Liver (tissue), 3 donors: ENCODE data around the gene ATP11A.

ENCODE experiments used
- ATF3 ChIP-seq: IDR thresholded peaks from 2 replicates; pipeline ENCODE4 v1.6.1; 2016; ENCODE audit warnings: antibody characterized with exemption
- CTCF ChIP-seq: fragments of 150-350 bp; IDR thresholded peaks from 2 replicates; pipeline ENCODE4 v1.5.1; 2017; ENCODE audit warnings: improper control_type of control experiment, low read depth, low read length; ENCODE audit not compliant: missing input control
- donor health status: healthy.
- donor health status: healthy.

DNA sequence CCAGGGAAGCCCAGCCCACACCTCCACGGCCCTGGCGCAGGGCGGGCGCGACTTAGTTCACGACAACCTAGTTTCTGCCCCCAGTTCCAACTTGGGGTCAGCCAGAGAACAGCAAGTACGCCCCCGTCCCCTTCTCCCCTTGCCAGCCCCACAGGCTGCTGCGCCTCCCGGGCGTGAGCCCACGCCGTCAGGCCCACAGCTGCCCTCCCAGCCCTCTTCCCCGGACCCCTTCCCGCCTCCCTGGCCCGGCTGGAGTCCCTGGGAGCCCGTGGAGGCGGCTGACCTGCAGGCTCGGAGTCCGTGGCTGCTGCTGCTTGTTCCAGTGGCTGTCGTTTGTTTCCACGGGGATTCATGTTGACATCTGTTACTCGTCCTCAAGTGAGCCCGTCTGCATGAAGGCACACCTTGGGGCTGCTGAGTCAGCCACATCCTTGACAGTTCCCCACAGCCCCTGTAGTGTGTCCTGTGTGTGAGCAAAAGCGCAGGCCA lies 86.0 kb downstream of the ATP11A start:
- TF ChIP-seq CTCF (no peak), ATF3 (no peak)
